Retina (tissue), 1 donor: ENCODE measurements around the gene DNAJC30.

Experiments
- DNase-seq: peaks from one replicate; pipeline ENCODE4 v3.0.0-alpha.2; 2016

Gene DNAJC30

DNA sequence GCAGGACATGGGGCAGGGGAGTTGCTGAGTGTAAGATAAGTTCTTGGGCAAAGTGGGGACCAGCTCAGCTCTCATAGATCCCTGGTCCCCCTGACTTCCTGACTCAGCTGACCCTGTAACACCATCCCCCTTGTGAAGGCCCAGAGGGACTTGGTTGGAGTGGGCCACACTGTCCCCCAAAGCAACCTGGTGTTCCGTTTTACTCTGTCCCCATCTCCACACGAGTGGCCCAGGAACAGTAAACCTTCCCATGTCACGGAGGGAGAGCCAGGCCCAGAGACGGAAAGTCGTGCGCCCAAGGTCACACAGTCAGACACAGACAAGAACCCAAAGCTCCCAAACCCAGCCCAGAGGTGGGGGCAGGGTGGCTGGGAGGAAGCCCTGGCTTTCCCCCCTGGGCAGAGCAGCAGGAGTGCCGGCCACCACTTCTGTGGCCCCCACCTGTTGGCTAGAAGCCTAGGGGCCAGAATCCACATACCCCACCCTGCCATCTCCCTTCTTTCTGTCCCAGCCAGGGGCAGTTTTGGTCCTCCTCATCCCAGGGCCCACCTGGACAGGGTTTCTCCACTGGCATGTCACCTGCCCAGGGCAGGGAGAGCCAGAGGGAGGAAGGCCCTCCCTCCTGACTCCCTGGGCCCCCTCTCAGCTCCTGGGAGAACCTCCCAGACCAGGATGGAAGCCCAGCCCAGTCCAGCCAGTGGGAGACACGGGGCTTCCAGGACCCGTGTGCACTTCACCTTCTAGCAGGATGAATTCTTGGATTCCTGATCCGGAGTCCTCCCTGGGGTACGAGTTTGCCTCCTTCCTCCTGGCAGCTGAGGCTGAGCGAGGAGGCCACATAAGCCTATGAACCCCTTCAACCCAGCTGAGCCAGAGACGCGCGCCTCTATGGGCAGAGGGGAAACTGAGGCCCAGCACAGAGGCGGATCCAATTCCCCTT, 36.2 kb downstream of the DNAJC30 start:
- DNase-seq, result no peak

- DNase-seq, result no peak
Observed at GRCh38 chr7:73645643-73646174, 37.5 kb downstream of the DNAJC30 start.

- DNase-seq, result no peak
Observed at GRCh38 chr7:73644688-73645286, 38.5 kb downstream of the DNAJC30 start.

DNA sequence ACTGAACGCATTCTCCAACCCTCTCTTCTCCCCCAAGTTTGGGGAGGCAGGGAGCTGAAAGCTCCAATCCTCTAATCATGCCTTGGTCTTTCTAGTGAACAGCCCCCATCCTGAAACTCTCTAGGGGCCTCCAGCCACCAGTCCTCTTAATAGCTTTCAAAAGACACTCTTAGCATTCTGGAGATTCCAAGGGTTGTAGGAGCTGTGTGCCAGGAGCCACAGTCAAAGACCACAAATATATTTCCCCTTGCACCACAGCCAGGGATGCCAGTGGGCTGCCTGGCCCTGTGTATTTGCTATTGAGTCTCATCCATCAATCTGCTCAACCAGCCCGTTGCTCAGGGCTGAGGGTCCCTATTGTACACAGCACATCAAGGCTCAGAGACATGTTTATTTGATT, 40.4 kb downstream of the DNAJC30 start:
- DNase-seq, result no peak

DNA sequence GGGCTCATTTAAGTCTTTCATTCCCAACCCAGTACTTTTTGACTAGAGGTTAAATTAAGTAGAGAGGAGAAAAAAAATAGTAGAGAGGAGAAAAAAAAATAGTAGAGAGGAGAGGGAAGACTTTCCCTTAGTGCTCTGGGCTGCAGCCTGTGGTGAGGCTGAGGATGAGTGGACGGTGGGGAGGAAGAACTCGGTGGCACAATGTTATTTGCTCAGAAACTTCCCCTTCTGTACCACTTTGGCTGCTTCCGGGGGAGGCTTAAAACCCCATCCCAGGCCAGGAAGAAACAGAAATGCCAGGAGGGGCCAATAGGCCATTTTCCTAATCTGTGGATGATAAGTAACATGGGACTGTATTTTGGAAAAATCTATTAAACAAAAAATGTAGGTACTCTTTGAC, 44.3 kb downstream of the DNAJC30 start:
- no peak for DNase-seq

DNA sequence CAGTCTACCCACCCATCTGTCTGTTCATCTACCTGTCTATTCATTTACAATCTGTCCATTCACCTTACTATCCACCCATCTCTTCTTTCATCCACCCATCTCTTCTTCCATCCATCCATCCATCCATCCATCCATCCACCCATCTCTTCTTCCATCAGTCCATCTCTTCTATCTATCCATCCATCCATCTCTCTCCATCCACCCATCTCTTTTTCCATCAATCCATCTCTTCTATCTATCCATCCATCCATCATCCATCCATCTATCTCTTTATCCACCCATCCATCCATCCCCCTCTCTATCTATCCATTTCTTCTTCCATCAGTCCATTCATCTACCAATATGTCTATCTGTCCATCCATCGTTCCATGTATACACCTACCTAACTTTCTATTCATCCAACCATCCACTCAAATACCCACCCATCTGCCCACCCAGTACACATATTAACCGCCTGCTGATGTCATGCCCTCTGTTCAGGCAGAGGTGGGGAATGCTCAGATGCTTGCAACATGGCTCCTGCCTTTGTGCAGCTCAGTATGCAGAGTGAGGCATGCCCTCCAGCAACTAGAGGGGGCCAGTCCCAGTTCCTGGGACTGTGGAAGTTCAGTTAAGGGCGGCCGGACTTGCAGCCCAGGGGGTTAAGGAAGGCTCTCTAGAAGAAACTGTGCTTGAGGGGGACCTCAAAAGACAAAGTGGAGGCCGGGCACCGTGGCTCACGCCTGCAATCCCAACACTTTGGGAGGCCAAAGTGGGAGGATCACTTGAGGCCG, 47.6 kb downstream of the DNAJC30 start:
- DNase-seq, result no peak

GRCh38 chr7:73633844-73634243, 49.4 kb downstream of the DNAJC30 start:
- DNase-seq, result no peak

DNA sequence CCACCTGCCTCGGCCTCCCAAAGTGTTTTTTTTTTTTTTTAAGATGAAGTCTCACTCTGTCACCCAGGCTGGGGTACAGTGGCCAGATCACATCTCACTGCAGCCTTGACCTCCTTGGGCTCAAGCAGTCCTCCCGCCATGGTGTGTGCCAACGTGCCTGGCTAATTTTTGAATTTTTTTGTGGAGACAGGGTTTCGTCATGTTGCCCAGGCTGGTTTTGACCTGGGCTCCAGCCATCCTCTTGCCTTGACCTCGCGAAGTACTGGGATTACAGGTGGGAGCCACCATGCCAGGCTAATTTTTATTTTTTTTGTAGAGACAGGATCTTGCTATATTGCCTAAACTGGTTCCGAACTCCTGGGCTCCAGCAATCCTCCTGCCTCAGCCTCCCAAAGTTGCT, 49.9 kb downstream of the DNAJC30 start:
- no peak for DNase-seq

DNA sequence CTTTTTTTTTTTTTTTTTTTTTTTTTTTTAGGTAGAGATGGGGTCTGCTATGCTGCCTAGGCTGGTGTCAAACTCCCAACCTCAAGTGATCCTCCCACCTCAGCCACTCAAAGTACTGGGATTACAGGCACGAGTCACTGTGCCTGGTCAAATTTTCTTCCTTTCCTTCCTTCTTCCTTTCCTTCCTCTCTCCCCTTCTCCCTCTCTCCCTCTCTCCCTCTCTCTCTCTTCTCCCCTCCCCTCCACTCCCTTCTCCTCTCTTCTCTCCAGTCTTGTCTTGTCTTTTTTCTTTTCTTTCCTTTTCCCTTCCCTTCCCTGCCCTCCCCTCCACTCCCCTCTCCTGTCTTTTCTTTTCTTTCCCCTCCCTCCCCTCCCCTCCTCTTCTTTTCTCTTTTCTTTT, 51.7 kb downstream of the DNAJC30 start:
- no peak for DNase-seq
